AG09319 (cell line): ENCODE results near the gene PLOD1.
"Not testable (repeated sequence)": the region's sequence is repeated elsewhere in the genome, so short reads cannot be mapped to it uniquely, and the experiment has no call there.

ENCODE experiments used
- DNase-seq: peaks from one replicate; pipeline ENCODE4 v3.0.0-alpha.2; 2010; ENCODE audit warnings: low read depth; ENCODE audit errors: extremely low read depth
- CTCF ChIP-seq: IDR thresholded peaks from 2 replicates; pipeline ENCODE4 v1.5.1; 2011; ENCODE audit warnings: low read depth, mild to moderate bottlenecking, inconsistent platforms, low read length, moderate library complexity

The PLOD1 gene

GRCh38 chr1:11918799-11919519 lies 15.6 kb upstream of the PLOD1 start:
- TF ChIP-seq CTCF, result no peak
- DNase-seq, result no peak

GRCh38 chr1:11919621-11920020 lies 14.9 kb upstream of the PLOD1 start:
- TF ChIP-seq CTCF, result no peak
- DNase-seq, result no peak

GRCh38 chr1:11920239-11920903 lies 14.1 kb upstream of the PLOD1 start:
- DNase-seq, result no peak
- no peak for TF ChIP-seq CTCF

- no peak for TF ChIP-seq CTCF
- no peak for DNase-seq
Observed at GRCh38 chr1:11921022-11921421, 13.5 kb upstream of the PLOD1 start.

DNA sequence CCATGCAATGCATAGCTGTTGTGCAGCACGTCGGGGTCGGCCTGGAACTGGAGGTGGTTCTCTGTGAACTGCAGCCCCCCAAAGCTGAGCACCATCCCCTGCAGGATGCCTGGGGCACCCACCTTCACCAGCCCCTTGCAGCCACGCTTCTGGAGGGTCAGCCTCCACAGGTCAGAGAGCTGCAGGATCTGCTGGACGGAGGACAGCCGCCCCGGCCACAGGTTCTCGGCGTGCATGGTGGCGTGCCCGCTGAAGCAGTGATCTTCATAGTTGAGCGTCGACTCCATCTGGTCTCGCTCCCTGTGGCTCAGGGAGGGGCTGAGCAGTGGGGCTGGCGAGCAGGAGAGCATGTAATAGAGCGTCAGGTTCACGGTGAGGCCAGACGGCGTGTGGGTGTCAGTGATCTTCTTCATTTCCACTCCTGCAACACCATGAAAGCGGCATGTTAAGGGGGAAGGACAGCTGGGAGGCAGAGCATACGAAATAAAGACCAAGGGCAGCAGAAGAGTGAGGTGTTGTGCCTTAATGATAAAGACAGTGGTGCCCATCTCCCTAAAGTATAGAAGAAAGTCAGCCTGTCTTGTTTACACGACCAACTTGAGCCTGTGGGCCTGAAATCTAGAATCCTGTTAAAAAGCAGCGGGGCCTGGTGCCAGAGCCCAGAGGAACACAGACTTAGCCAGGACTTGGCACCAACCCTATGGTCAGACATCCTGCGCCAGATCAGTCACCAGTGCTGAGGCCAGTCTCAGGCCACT lies 11.3 kb upstream of the PLOD1 start:
- no peak for TF ChIP-seq CTCF
- DNase-seq, result no peak

- no peak for DNase-seq
- no peak for TF ChIP-seq CTCF
Observed at GRCh38 chr1:11923827-11924113, 10.7 kb upstream of the PLOD1 start.

GRCh38 chr1:11924334-11925195 lies 10.0 kb upstream of the PLOD1 start:
- TF ChIP-seq CTCF, result no peak
- no peak for DNase-seq

DNA sequence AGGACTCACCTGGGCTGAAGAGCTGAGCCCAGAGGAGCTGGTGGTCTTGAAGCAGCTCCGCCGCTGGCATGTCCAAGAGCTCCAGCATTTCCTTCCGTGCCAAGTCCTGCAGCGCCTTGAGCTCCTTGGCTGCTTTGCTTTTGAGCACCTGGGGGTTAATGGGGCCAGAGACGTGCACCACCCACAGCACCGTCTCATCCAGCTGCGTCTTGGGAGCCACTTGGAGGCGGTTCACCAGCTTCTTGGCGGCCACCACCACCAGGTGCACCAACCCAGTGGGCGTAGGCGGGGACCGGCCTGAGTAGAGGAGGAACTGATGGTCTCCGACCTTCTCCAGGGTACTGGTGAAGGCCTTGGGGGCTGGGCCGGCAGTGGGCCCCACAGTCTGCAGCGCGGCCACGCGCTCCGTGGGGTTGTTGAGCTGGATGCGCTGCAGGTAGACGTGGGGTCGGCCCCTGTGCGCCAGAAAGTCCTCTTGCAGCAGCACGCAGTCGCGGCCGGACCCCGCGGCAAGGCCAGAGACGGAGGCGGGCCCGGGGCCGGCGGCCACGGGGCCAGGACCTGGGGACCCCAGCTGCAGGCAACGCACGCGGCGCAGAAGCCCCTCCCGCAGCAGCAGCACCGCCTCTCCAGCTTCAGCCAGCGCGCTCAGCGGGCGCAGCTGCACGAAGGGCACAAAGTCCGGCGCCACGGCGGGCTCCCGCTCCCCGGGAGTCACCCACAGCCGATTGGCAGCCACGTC lies 9.2 kb upstream of the PLOD1 start:
- not testable (repeated sequence) for DNase-seq
